ENCODE measurements around the gene SHROOM3. TPM values are rescaled to one million over a fixed set of nuclear protein-coding genes. Genes with fewer than 3 reads are reported as not detected.

The SHROOM3 gene
- total and polyA plus RNA-seq, 2 donors (not counting 1 experiment from before 2014, with no cell fraction given), result 0.91 to 1.5 TPM

GRCh38 chr4:76696109-76696508 lies 261.1 kb downstream of the SHROOM3 start:
- no peak overlapping the region for H3K4me3 Mint-ChIP-seq
- Histone ChIP-seq H2AFZ (ENCODE audit: insufficient read depth, low read depth, low read length, poor library complexity, severe bottlenecking) (no peak overlapping the region), H3K36me3 (replicated peaks in 1 of 2; ENCODE audit: control extremely low read depth in 1 of 2, control insufficient read depth in 1 of 2, extremely low read depth in 1 of 2, insufficient read depth in 2 of 2, low read length in 1 of 2) (no peaks in the 10 kb centered on the region), H3K4me3 (ENCODE audit: control extremely low read depth in 1 of 5, extremely low read depth in 1 of 5, insufficient read depth in 1 of 5, low read depth in 2 of 5, low read length in 4 of 5) (no peak overlapping the region), H3K27me3 (replicated peaks in 1 of 4; ENCODE audit: control extremely low read depth in 1 of 4, control insufficient read depth in 3 of 4, insufficient read depth in 4 of 4, low read length in 3 of 4) (peaks cover 0 to 29% (median 12%) of the 10 kb centered on the region in 4 experiments), H3K27ac (ENCODE audit: low read length in 2 of 2) (no peak overlapping the region), H3K9ac (ENCODE audit: low read length) (no peak overlapping the region), H3K79me2 (ENCODE audit: control insufficient read depth, insufficient read depth, low read length) (no peaks in the 10 kb centered on the region), H3K9me3 (ENCODE audit: control extremely low read depth in 1 of 3, control insufficient read depth in 2 of 3, insufficient read depth in 1 of 3, low read length in 2 of 3) (peaks cover 0 to 1% (median 0%) of the 10 kb centered on the region in 3 donors), H4K20me1 (ENCODE audit: control insufficient read depth, insufficient read depth, low read length, poor library complexity, severe bottlenecking) (no peaks in the 10 kb centered on the region), H3K4me1 (ENCODE audit: control insufficient read depth in 2 of 2, insufficient read depth in 2 of 2, low read length in 2 of 2) (no peaks in the 10 kb centered on the region), H3K4me2 (replicated peaks; ENCODE audit: low read depth, low read length, poor library complexity, severe bottlenecking) (no peak overlapping the region)
- DNase-seq, result no peak
- POLR2A ChIA-PET, result no interaction called here
- WGBS (ENCODE audit: insufficient coverage), result 93% methylated on average over 3 of the region's 7 CpGs
- CTCF ChIA-PET, result no interaction called here
- no peaks in the 10 kb centered on the region for H3K9me3 Mint-ChIP-seq (ENCODE audit: insufficient read depth)
- H3K27ac Mint-ChIP-seq, result no peak overlapping the region
- peaks cover 54% of the 10 kb centered on the region for H3K27me3 Mint-ChIP-seq
- peaks cover 2% of the 10 kb centered on the region for H3K4me1 Mint-ChIP-seq
- no peak for TF ChIP-seq EZH2 (IDR thresholded peaks at IDR 0.05; ENCODE audit: borderline replicate concordance, insufficient read depth, low read depth, low read length, poor library complexity, severe bottlenecking)
- TF ChIP-seq, protein P1, sequence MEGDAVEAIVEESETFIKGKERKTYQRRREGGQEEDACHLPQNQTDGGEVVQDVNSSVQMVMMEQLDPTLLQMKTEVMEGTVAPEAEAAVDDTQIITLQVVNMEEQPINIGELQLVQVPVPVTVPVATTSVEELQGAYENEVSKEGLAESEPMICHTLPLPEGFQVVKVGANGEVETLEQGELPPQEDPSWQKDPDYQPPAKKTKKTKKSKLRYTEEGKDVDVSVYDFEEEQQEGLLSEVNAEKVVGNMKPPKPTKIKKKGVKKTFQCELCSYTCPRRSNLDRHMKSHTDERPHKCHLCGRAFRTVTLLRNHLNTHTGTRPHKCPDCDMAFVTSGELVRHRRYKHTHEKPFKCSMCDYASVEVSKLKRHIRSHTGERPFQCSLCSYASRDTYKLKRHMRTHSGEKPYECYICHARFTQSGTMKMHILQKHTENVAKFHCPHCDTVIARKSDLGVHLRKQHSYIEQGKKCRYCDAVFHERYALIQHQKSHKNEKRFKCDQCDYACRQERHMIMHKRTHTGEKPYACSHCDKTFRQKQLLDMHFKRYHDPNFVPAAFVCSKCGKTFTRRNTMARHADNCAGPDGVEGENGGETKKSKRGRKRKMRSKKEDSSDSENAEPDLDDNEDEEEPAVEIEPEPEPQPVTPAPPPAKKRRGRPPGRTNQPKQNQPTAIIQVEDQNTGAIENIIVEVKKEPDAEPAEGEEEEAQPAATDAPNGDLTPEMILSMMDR (IDR thresholded peaks at IDR 0.05), result no peak
- ATAC-seq (ENCODE audit: low read depth), result no peak
- intact Hi-C loops (cut with micrococcal nuclease), result no loop called here

GRCh38 chr4:76697129-76697803 lies 262.2 kb downstream of the SHROOM3 start:
- Histone ChIP-seq H3K27me3 (replicated peaks in 1 of 4; ENCODE audit: control extremely low read depth in 1 of 4, control insufficient read depth in 3 of 4, insufficient read depth in 4 of 4, low read length in 3 of 4) (peaks cover 0 to 21% (median 5%) of the 10 kb centered on the region in 4 experiments), H3K4me3 (ENCODE audit: control extremely low read depth in 1 of 5, extremely low read depth in 1 of 5, insufficient read depth in 1 of 5, low read depth in 2 of 5, low read length in 4 of 5) (no peak overlapping the region), H3K9ac (ENCODE audit: low read length) (no peak overlapping the region), H3K4me2 (replicated peaks; ENCODE audit: low read depth, low read length, poor library complexity, severe bottlenecking) (no peak overlapping the region), H3K79me2 (ENCODE audit: control insufficient read depth, insufficient read depth, low read length) (no peaks in the 10 kb centered on the region), H3K4me1 (ENCODE audit: control insufficient read depth in 2 of 2, insufficient read depth in 2 of 2, low read length in 2 of 2) (no peaks in the 10 kb centered on the region), H3K27ac (ENCODE audit: low read length in 2 of 2) (no peak overlapping the region), H4K20me1 (ENCODE audit: control insufficient read depth, insufficient read depth, low read length, poor library complexity, severe bottlenecking) (no peaks in the 10 kb centered on the region), H2AFZ (ENCODE audit: insufficient read depth, low read depth, low read length, poor library complexity, severe bottlenecking) (peak overlapping the region; percentile 28), H3K9me3 (ENCODE audit: control extremely low read depth in 1 of 3, control insufficient read depth in 2 of 3, insufficient read depth in 1 of 3, low read length in 2 of 3) (peaks cover 0 to 1% (median 0%) of the 10 kb centered on the region in 3 donors), H3K36me3 (replicated peaks in 1 of 2; ENCODE audit: control extremely low read depth in 1 of 2, control insufficient read depth in 1 of 2, extremely low read depth in 1 of 2, insufficient read depth in 2 of 2, low read length in 1 of 2) (no peaks in the 10 kb centered on the region)
- 54% methylated on average over 2 of the region's 3 CpGs for WGBS (ENCODE audit: insufficient coverage)
- no peak overlapping the region for H3K27ac Mint-ChIP-seq
- H3K4me1 Mint-ChIP-seq, result peaks cover 2% of the 10 kb centered on the region
- intact Hi-C loops (cut with micrococcal nuclease), result no loop called here
- ChIA-PET POLR2A (no interaction called here), CTCF (no interaction called here)
- ATAC-seq (ENCODE audit: low read depth) (no peak), DNase-seq (no peak)
- no peaks in the 10 kb centered on the region for H3K9me3 Mint-ChIP-seq (ENCODE audit: insufficient read depth)
- no peak overlapping the region for H3K4me3 Mint-ChIP-seq
- TF ChIP-seq, protein P1 (IDR thresholded peaks at IDR 0.05), result no peak
- no peak for TF ChIP-seq EZH2 (IDR thresholded peaks at IDR 0.05; ENCODE audit: borderline replicate concordance, insufficient read depth, low read depth, low read length, poor library complexity, severe bottlenecking)
- H3K27me3 Mint-ChIP-seq, result peaks cover 45% of the 10 kb centered on the region
